NOMO-1 treated with DMSO at 0.1 percent for 48 hours (cell line): ENCODE data around the gene BMP6.

Experiments
- DNase-seq: peaks from one replicate; lab custom pipeline; 2025; ENCODE audit not compliant: unreplicated experiment; lab: John Stamatoyannopoulos, UW

BMP6 gene

DNA sequence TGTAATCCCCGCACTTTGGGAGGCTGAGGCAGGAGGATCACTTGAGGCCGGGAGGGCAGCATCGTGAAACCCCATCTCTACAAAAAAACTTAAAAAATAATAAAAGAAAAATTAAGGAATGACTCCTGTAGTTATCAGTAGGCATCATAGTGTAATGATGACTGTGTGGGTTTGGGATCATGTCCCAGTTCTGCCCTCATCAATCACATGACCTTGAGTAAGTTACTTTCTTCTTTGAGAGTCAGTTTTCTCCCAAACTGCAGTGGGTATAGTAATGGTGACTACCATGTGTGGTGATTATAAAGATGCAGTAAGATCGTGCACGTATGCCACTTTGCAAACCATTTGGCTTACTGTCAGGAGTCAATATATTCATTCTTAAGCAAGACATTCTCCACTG lies 95.5 kb downstream of the BMP6 start:
- DNase-seq: no peak

DNA sequence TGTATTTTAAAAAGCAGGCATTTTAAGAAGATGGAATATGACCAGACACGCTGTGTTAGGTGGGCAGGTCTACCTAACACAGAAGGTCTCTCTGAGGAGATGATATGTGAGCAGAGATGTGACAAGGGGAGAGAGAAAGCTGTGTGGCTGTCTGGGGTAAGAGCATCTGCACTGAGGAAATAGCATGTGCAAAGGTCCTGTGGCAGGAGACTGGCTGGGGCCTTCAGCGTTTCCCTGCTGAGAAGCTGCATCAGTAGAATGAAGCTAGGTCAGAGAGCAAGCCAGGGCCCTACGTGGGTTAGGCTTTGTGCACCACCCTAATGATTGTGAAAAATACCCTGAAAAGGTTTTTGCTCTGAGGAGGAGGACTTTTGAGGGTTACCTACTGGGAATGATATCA lies 97.7 kb downstream of the BMP6 start:
- DNase-seq: no peak

DNA sequence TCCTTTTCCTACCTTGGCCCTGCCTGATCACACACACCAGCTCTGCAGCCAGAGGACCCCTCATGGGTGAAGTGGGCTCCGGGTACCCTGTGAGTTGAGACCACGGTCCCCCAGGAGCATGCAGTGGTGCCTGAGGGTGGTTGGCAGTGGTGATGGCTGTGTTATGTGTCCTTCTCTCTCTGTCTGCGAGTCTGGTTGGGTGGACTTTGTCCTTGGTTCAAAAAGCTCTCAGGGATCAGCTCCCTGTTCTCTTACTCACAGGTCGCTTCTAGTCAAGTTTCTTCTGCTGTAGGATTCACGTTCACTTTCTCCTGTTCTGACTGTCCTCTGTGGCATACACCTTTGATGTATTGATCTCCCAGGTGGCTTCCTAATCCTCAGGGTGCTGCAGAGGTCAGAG lies 100.1 kb downstream of the BMP6 start:
- no peak for DNase-seq

DNA sequence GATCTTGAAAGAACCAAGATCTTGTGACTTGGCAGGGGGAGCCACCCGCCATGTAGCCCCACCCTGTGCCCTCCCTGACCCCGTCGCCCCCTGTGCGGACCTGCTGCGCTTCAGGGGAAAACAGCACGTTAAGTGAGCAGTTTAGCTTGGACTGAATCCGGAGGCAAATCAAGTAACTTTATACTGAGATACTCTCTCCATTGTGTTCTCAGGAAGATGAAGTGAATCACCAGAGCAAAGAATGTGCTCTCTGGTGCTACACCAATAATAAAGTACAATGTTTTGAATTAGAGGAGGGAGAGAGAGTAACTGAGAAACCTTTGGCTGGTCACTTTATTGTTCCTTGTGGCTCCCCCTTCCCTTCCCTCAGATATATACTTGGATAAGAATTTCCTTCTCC lies 101.2 kb downstream of the BMP6 start:
- no peak for DNase-seq

- DNase-seq: no peak
Observed at GRCh38 chr6:7828124-7828523, 102.2 kb downstream of the BMP6 start.

- no peak for DNase-seq
Observed at GRCh38 chr6:7832904-7833750, 107.2 kb downstream of the BMP6 start.

GRCh38 chr6:7833751-7834070 lies 107.8 kb downstream of the BMP6 start:
- no peak for DNase-seq

- DNase-seq: no peak
Observed at GRCh38 chr6:7836371-7837026, 110.6 kb downstream of the BMP6 start.

DNA sequence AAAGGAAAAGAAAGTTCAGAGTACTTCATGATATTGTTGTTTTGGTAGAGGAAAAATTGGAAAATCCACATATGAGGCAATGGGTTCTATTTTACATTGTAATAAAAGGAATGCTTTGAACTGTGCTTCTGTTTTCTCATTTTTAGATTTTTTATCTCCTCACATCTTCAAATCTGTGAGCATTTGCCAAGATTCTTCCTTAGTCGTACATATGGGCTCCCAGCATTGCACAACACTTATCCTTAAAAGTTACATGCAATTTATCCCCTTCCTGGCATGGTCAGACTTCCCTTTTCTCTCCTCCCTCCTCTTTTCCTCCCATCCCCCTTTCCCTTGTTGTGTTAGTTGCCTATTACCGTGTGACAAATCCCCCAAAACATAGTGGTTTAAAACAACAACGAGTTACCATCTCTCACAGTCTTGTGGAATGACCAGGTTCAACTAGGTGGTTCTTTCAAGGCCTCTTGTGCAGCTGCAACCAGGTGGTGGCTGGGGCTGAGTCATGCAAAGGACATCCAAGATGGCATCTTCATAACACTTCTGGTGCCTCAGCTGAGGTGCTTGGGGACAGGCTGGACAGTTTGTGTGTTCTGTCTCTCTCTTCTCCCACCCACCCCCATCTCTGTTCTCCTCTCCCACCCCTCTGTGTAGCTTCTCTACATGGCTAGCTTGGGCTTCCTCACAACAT lies 116.0 kb downstream of the BMP6 start:
- no peak for DNase-seq

- DNase-seq: no peak
Observed at GRCh38 chr6:7846966-7847818, 121.3 kb downstream of the BMP6 start.

DNA sequence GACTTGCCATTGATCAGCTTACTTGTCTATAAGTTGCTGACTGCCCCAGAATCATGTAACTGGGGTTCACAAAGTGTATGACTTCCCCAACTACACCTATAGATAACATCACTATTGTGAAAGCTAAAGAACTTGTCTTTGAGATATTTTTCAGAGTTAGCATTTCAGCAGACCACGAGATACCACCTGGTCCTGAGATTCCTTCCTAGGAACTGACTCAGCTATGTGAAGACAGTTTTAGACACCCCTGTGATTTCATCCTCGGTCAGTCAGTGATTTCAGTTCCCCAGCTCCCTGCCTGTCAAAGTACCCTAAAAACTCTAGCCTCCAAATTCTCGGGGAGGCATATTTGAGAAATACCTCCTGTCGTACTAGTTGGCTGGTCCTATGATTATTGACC lies 122.3 kb downstream of the BMP6 start:
- no peak for DNase-seq

GRCh38 chr6:7851780-7852179 lies 125.9 kb downstream of the BMP6 start:
- no peak for DNase-seq

GRCh38 chr6:7859591-7859990 lies 133.7 kb downstream of the BMP6 start:
- DNase-seq: no peak

DNA sequence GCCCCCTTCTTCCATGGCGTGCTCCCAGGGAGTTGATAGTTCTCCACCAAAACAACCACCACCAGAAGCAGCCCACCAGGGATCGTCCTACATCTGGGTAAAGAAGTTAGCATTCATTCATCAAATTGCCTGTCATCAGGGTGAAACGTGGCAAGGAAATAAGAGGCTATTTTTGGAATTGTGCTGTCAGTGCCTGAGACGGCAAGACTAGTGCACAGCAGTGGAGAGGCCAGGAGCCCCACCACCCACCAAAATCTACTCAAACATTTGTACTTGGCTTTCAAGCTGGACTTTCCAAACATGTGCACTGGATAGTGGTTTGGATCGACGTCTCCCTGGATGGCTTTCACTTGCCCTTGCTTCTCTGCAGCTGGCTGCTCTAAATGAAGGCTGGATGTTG lies 139.9 kb downstream of the BMP6 start:
- no peak for DNase-seq

GRCh38 chr6:7866526-7866925 lies 140.6 kb downstream of the BMP6 start:
- no peak for DNase-seq

- DNase-seq: no peak
Observed at GRCh38 chr6:7868926-7869325, 143.0 kb downstream of the BMP6 start.

- DNase-seq: no peak
Observed at GRCh38 chr6:7878401-7878964, 152.6 kb downstream of the BMP6 start.

DNA sequence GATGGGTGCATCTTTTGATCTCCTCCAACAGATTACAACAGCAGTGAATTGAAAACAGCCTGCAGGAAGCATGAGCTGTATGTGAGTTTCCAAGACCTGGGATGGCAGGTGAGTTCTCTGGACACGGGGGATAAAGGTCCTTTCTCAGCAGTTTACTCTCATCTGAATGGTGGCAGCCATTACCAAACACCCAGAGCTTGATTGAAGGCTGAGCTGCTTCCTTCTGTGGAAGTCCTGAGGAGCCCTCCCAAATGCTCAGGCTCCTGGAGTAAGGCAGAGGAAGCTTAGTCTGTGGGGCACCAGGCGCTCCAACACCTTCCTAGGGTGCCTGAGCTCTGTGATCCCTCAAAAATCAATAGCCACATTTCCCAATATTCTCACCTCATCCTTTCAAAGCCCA lies 153.1 kb downstream of the BMP6 start:
- no peak for DNase-seq

DNA sequence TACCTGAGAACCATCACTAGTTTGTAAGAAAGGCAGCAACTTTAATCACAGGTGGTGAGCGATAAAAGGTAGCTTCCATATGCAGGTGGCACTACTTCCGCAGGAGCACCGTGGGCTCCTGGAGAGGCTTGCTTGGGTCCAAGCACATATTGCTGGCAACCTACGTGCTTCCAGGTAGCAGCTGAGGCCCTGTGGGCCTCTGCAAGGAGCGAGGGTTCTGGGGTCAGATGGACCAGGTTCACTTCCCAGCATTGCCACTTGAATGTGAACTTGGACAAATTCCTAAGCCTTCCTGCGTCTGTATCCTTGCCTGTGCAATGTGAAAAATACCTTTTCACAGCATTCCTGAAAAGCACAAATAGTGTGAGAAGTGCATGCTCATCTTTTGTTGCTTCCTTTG lies 153.7 kb downstream of the BMP6 start:
- no peak for DNase-seq

GRCh38 chr6:7879980-7880717 lies 154.2 kb downstream of the BMP6 start:
- DNase-seq: no peak
